AG04450 (cell line): Measurements from ENCODE around the gene SRSF5. TPM values are rescaled to one million over a fixed set of nuclear protein-coding genes. Genes with fewer than 3 reads are reported as not detected.

ENCODE experiments used
- CTCF ChIA-PET: fragments of 300-600, 350-600 bp; formaldehyde crosslinking; extraction: SDS; loops from one replicate; lab custom pipeline; 2022; ENCODE audit warnings: antibody characterized with exemption, inconsistent platforms; lab: Charles Lee
- POLR2A ChIA-PET: fragments of 350-600 bp; formaldehyde crosslinking; extraction: SDS; loops from one replicate; lab custom pipeline; 2021; ENCODE audit warnings: antibody characterized with exemption, inconsistent platforms; lab: Yijun Ruan, JAX
- DNase-seq: peaks from one replicate; pipeline ENCODE4 v3.0.0-alpha.2; 2011; ENCODE audit warnings: low read depth, low spot score
- H3K27ac ChIP-seq: one replicate; pipeline ENCODE4 v1.5.1; 2012; ENCODE audit warnings: low read depth, low read length, control low read depth
- H3K27me3 ChIP-seq: one replicate; pipeline ENCODE4 v1.6.0; 2012; ENCODE audit warnings: low read length; ENCODE audit not compliant: control insufficient read depth, insufficient read depth
- H3K4me3 ChIP-seq: 2 replicates; pipeline ENCODE4 v1.5.1; 2011; ENCODE audit warnings: mild to moderate bottlenecking, low read depth, low read length, control low read depth
- H3K9me3 ChIP-seq: 2 replicates; pipeline ENCODE4 v1.5.1; 2012; ENCODE audit warnings: low read length; ENCODE audit not compliant: control insufficient read depth, insufficient read depth
- CTCF ChIP-seq: IDR thresholded peaks from 2 replicates; pipeline ENCODE4 v1.5.1; 2011; ENCODE audit warnings: low read depth, low read length, control low read depth, inconsistent platforms
- polyA plus RNA-seq: library from polyadenylated mRNA; depleted of rRNA; stranded (reverse); fragments of >200 nt; gene quantifications from 2 replicates; pipeline ENCODE4 v1.2.3, GENCODE V29; 2011

Gene SRSF5
- polyA plus RNA-seq, 1 experiment = 271 TPM

- Histone ChIP-seq H3K27me3 (no peaks in the 10 kb centered on the region), H3K4me3 (no peak overlapping the region), H3K27ac (no peak overlapping the region), H3K9me3 (no peaks in the 10 kb centered on the region)
- ChIA-PET CTCF (no interaction called here), POLR2A (no interaction called here)
- DNase-seq = no peak
- TF ChIP-seq CTCF = no peak
Observed at GRCh38 chr14:69794791-69795190, 27.8 kb downstream of the SRSF5 start.

- Histone ChIP-seq H3K27ac (no peak overlapping the region), H3K27me3 (no peaks in the 10 kb centered on the region), H3K4me3 (no peak overlapping the region), H3K9me3 (no peaks in the 10 kb centered on the region)
- no peak for DNase-seq
- TF ChIP-seq CTCF = no peak
- POLR2A ChIA-PET = no interaction called here
- CTCF ChIA-PET = no interaction called here
Observed at GRCh38 chr14:69795691-69796090, 28.7 kb downstream of the SRSF5 start.

GRCh38 chr14:69796797-69797500, 30.0 kb downstream of the SRSF5 start, which contains the start of gene SLC10A1:
TSS of gene SLC10A1 (minus strand) at chr14:69797241. CDS start at chr14:69797155, 86 bp downstream.
- no peak for TF ChIP-seq CTCF
- Histone ChIP-seq H3K27me3 (no peaks in the 10 kb centered on the region), H3K27ac (no peak within 1 kb of the TSS), H3K4me3 (no peak within 1 kb of the TSS), H3K9me3 (no peaks in the 10 kb centered on the region)
- ChIA-PET POLR2A (no interaction called here), CTCF (no interaction called here)
- DNase-seq = no peak

- CTCF ChIA-PET = no interaction called here
- POLR2A ChIA-PET = no interaction called here
- no peak overlapping the region for H3K4me3 ChIP-seq
- H3K9me3 ChIP-seq = no peaks in the 10 kb centered on the region
- DNase-seq = no peak
- no peak overlapping the region for H3K27ac ChIP-seq
- TF ChIP-seq CTCF = no peak
- no peaks in the 10 kb centered on the region for H3K27me3 ChIP-seq
Observed at GRCh38 chr14:69797573-69798338, 30.8 kb downstream of the SRSF5 start.

GRCh38 chr14:69798339-69798735, 31.4 kb downstream of the SRSF5 start:
- POLR2A ChIA-PET = no interaction called here
- no peak for DNase-seq
- H3K4me3 ChIP-seq = no peak overlapping the region
- no peak overlapping the region for H3K27ac ChIP-seq
- no peaks in the 10 kb centered on the region for H3K9me3 ChIP-seq
- CTCF ChIA-PET = no interaction called here
- H3K27me3 ChIP-seq = no peaks in the 10 kb centered on the region
- no peak for TF ChIP-seq CTCF
